Brain microvascular endothelial cell (primary cell): ENCODE data around the gene SMIM11.
"Not testable (repeated sequence)": the region's sequence is repeated elsewhere in the genome, so short reads cannot be mapped to it uniquely, and the experiment has no call there.

ENCODE experiments used
- DNase-seq: peaks from one replicate; pipeline ENCODE4 v3.0.0-alpha.2; 2020
- H3K27ac ChIP-seq: fragments of 250-450 bp; sonication (Bioruptor Pico); 2 replicates; pipeline ENCODE4 v1.5.1; 2020; ENCODE audit warnings: mild to moderate bottlenecking, moderate library complexity
- H3K27me3 ChIP-seq: fragments of 250-450 bp; sonication (Bioruptor Pico); replicated peaks from 2 replicates; pipeline ENCODE4 v1.5.1; 2020; ENCODE audit warnings: mild to moderate bottlenecking
- H3K36me3 ChIP-seq: fragments of 250-450 bp; sonication (Bioruptor Pico); replicated peaks from 2 replicates; pipeline ENCODE4 v1.5.1; 2020; ENCODE audit warnings: mild to moderate bottlenecking
- H3K4me3 ChIP-seq: 2 replicates; pipeline ENCODE4 v1.5.1; 2011; ENCODE audit warnings: low read depth, mild to moderate bottlenecking, control low read depth, low read length, moderate library complexity
- in situ Hi-C: cut with HindIII; loops from 2 replicates; pipeline ENCODE4 v1.10.0; 2017; ENCODE audit warnings: low sequenced_read_pairs, low pct_ligation_motif_present

The SMIM11 gene

GRCh38 chr21:34383138-34383537, 7.8 kb downstream of the SMIM11 start:
- H3K36me3 ChIP-seq, H3K27me3 ChIP-seq, DNase-seq, H3K4me3 ChIP-seq, H3K27ac ChIP-seq, in situ Hi-C loops: not testable (repeated sequence)

GRCh38 chr21:34383724-34384415, 8.6 kb downstream of the SMIM11 start:
- H3K36me3 ChIP-seq, H3K27me3 ChIP-seq, H3K4me3 ChIP-seq, DNase-seq, H3K27ac ChIP-seq, in situ Hi-C loops: not testable (repeated sequence)

DNA sequence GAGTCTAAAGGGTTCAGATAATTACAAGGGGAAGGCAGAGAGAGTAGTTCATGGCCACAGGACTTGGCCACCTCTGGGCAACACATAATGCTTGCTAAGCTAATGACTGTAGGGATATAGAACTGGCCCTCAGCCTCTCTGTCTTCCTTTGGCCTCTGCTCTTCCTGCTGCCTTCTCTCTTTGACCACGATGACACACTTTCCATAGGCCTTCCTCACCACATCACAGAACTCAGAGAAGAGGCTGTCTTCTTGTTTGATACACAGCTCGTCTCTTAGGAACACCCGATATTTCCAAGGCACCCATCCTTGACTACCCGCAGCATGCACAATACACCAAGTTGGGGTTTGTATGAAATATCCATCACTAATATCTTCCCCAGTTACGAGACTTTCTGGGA, 25.2 kb downstream of the SMIM11 start:
- in situ Hi-C loops, H3K27me3 ChIP-seq, H3K27ac ChIP-seq, DNase-seq, H3K4me3 ChIP-seq, H3K36me3 ChIP-seq: not testable (repeated sequence)

DNA sequence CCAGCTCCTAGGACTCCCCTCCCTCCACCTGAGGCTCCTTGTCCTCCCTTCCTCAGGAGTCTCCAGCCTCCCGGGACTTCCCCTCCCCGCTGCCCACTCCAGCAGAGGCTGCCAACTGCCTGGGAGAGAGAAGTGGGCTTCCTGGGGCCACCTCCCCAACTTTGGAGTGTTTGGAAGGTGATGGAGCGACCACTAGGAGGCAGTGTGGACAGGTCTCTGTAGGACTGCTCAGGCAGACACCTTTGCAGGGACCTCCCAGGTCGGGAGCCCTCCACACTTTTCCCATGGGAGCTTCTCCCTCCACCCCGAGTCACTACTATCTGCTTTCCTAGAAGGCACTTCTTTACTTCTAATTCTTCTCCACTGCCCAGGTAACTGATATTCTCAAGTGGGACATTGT, 29.4 kb downstream of the SMIM11 start:
- H3K27ac ChIP-seq, H3K4me3 ChIP-seq, H3K36me3 ChIP-seq, DNase-seq, H3K27me3 ChIP-seq, in situ Hi-C loops: not testable (repeated sequence)

DNA sequence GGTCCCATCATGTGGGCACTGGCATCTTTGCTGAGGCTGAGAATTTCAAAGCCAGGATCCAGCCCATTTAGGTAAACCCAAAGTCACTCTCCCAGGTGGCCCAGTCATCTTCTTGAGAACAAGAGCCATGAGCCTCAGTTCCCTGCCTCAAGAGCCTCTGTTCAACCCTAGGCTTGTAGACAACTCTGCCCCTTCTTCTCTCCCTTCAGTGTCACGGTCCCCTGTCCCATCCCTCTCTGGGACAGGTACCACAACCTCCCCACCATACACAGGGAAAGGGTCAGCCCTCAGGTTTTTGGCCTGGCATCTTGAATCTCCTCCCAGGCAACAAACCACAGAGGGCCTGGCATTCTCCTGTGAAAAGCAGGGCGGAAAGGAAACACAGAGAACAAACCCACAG, 30.4 kb downstream of the SMIM11 start:
- H3K36me3 ChIP-seq, DNase-seq, in situ Hi-C loops, H3K27me3 ChIP-seq, H3K4me3 ChIP-seq, H3K27ac ChIP-seq: not testable (repeated sequence)

DNA sequence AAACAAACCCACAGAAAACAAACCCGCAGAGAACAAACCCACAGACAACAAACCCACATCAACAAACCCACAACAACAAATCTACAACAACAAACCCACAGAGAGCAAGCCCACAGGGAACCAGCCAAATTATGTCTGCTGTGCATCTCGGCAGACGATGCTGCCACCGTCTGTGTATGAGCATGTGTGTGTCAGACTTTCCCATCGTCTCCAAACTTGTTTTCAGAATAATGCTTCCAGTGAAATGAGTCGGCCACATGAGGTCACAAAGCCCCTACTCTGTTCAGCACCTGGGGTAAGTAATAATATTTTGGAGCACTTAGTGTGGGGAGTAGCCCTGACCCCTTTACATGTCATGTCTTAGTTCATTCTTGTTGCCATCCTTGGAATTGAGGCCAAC, 30.8 kb downstream of the SMIM11 start:
- DNase-seq, H3K4me3 ChIP-seq, H3K27me3 ChIP-seq, in situ Hi-C loops, H3K36me3 ChIP-seq, H3K27ac ChIP-seq: not testable (repeated sequence)

DNA sequence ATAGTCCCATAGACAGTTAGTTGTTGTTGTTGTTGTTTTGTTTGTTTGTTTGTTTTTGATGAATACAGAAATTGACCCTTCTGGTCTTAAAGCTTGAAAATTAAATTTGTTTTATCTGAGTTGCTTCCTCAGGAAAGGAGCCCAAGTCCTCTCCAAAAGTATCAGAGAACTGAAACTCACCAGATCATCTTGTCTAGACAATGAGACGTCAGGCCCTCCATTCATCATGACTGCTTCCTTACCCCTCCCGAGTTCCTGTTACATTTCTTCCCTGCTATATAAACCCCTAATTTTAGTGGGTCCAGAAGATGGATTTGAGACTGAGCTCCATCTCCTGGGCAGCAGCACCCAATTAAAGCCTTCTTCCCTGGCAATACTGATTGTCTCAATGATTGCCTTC, 31.4 kb downstream of the SMIM11 start:
- H3K27me3 ChIP-seq, H3K27ac ChIP-seq, H3K4me3 ChIP-seq, DNase-seq, in situ Hi-C loops, H3K36me3 ChIP-seq: not testable (repeated sequence)

DNA sequence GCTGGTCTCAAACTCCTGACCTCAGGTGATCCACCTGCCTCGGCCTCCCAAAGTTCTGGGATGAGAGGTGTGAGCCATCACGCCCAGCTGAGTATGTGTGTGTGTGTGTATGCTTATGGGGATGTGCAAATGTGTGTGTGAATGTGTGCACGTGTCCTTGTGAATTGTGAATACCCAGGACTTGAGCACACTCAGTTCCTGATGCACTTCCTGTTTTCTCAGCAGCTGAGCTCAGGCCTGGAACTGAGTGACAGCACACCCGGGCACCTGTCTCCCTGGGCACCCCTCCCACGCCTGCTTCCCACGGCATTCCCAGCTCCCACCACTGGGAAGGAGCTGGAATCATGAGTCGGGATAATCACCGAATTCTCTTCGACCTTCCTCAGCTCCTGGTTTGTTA, 32.0 kb downstream of the SMIM11 start:
- DNase-seq, H3K4me3 ChIP-seq, in situ Hi-C loops, H3K27ac ChIP-seq, H3K36me3 ChIP-seq, H3K27me3 ChIP-seq: not testable (repeated sequence)

- DNase-seq, H3K36me3 ChIP-seq, in situ Hi-C loops, H3K27ac ChIP-seq, H3K27me3 ChIP-seq, H3K4me3 ChIP-seq: not testable (repeated sequence)
Measured at GRCh38 chr21:34417448-34418077, 42.3 kb downstream of the SMIM11 start.

- H3K27me3 ChIP-seq, H3K27ac ChIP-seq, DNase-seq, H3K36me3 ChIP-seq, H3K4me3 ChIP-seq, in situ Hi-C loops: not testable (repeated sequence)
Measured at GRCh38 chr21:34423805-34424204, 48.5 kb downstream of the SMIM11 start, which contains the start of gene SMIM34. Gene SMIM34, minus strand, starts transcription at chr21:34423951. Its CDS starts 112 bp downstream, at chr21:34423839.

GRCh38 chr21:34427339-34427738, 52.0 kb downstream of the SMIM11 start:
- H3K36me3 ChIP-seq, H3K27ac ChIP-seq, H3K4me3 ChIP-seq, DNase-seq, H3K27me3 ChIP-seq, in situ Hi-C loops: not testable (repeated sequence)

GRCh38 chr21:34428441-34428840, 53.1 kb downstream of the SMIM11 start:
- H3K27ac ChIP-seq, H3K4me3 ChIP-seq, in situ Hi-C loops, DNase-seq, H3K27me3 ChIP-seq, H3K36me3 ChIP-seq: not testable (repeated sequence)

GRCh38 chr21:34429710-34430109, 54.4 kb downstream of the SMIM11 start:
- H3K36me3 ChIP-seq, H3K4me3 ChIP-seq, H3K27ac ChIP-seq, DNase-seq, H3K27me3 ChIP-seq, in situ Hi-C loops: not testable (repeated sequence)
